Measurements from ENCODE around the gene FANCI.

DNA sequence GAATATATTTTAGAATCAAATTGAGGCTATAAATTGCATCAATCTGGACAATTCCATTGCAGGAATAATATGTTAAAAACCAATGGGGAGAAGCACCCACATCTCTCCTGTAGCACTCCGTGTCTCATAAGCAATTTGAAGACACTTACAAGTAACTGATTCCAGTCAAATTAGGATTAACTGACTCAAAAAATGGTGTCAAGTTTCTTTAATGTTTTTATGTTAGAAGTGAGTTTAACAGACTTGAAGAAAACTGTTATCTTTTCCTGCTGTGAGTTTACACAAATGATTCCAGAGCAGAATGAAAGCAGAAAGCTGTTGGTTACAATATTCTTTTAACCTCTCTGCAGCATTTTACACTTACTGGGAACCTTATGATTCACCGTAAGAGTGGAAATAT is 45.6 kb upstream of the FANCI start:
- no peak for TF ChIP-seq POLR2A (IDR thresholded peaks at IDR 0.05)
- TF ChIP-seq CTCF (IDR thresholded peaks at IDR 0.05): no peak
- no peak for TF ChIP-seq EP300 (IDR thresholded peaks at IDR 0.05)
- no peak for TF ChIP-seq POLR2AphosphoS5 (IDR thresholded peaks at IDR 0.05)

Measured in sigmoid colon (tissue), 4 donors.